Kidney glomerular epithelial cell (primary cell): ENCODE data around the gene ANKDD1B.
A peak's percentile ranks its signal among the peaks of the same experiment; 100 is the strongest.

Source experiments
- DNase-seq: peaks from one replicate; lab custom pipeline; 2025; lab: John Stamatoyannopoulos, UW

Gene ANKDD1B

GRCh38 chr5:75616971-75617621 lies 5.8 kb downstream of the ANKDD1B start:
- no peak for DNase-seq

GRCh38 chr5:75617736-75618352 lies 6.6 kb downstream of the ANKDD1B start:
- DNase-seq: no peak

GRCh38 chr5:75620184-75620959 lies 9.1 kb downstream of the ANKDD1B start:
- no peak for DNase-seq

- DNase-seq: no peak
Measured at GRCh38 chr5:75622564-75622963, 11.3 kb downstream of the ANKDD1B start.

- DNase-seq: no peak
Measured at GRCh38 chr5:75623846-75624245, 12.6 kb downstream of the ANKDD1B start.

- no peak for DNase-seq
Measured at GRCh38 chr5:75626959-75627358, 15.7 kb downstream of the ANKDD1B start.

- DNase-seq: no peak
Measured at GRCh38 chr5:75627801-75628200, 16.5 kb downstream of the ANKDD1B start.

GRCh38 chr5:75630875-75631274 lies 19.6 kb downstream of the ANKDD1B start:
- no peak for DNase-seq

GRCh38 chr5:75632321-75632720 lies 21.1 kb downstream of the ANKDD1B start:
- no peak for DNase-seq

GRCh38 chr5:75637949-75638348 lies 26.7 kb downstream of the ANKDD1B start:
- no peak for DNase-seq

GRCh38 chr5:75639535-75640311 lies 28.5 kb downstream of the ANKDD1B start:
- no peak for DNase-seq

GRCh38 chr5:75640395-75640794 lies 29.1 kb downstream of the ANKDD1B start:
- peak; percentile 44 for DNase-seq

GRCh38 chr5:75640826-75641225 lies 29.6 kb downstream of the ANKDD1B start:
- peak; percentile 44 for DNase-seq

GRCh38 chr5:75648712-75649111 lies 37.5 kb downstream of the ANKDD1B start:
- DNase-seq: peak; percentile 55

- no peak for DNase-seq
Measured at GRCh38 chr5:75651575-75652238, 40.5 kb downstream of the ANKDD1B start.

- DNase-seq: no peak
Measured at GRCh38 chr5:75653521-75653920, 42.3 kb downstream of the ANKDD1B start.

- no peak for DNase-seq
Measured at GRCh38 chr5:75654693-75655295, 43.5 kb downstream of the ANKDD1B start.

- peak; percentile 66 for DNase-seq
Measured at GRCh38 chr5:75656311-75657003, 45.2 kb downstream of the ANKDD1B start.

- no peak for DNase-seq
Measured at GRCh38 chr5:75659791-75660450, 48.7 kb downstream of the ANKDD1B start.
